Trophoblast cell (in vitro differentiated cells and primary cell): ENCODE results near the gene TRAPPC1.

Experiments used
- DNase-seq, 2 donors: peaks; one replicate each; pipeline ENCODE4 v3.0.0-alpha.2; 2016
- H2AFZ ChIP-seq: 2 replicates; pipeline ENCODE4 v1.6.1; 2013; ENCODE audit warnings: low read length, moderate library complexity, mild to moderate bottlenecking; ENCODE audit not compliant: insufficient read depth, poor library complexity
- H2AK5ac ChIP-seq: 2 replicates; pipeline ENCODE4 v1.6.1; 2013; ENCODE audit warnings: mild to moderate bottlenecking, low read length
- H2BK120ac ChIP-seq: 2 replicates; pipeline ENCODE4 v1.6.1; 2013; ENCODE audit warnings: low read length, mild to moderate bottlenecking, moderate library complexity; ENCODE audit not compliant: insufficient read depth, poor library complexity
- H2BK12ac ChIP-seq: 2 replicates; pipeline ENCODE4 v1.6.1; 2013; ENCODE audit warnings: mild to moderate bottlenecking, low read length, moderate library complexity
- H2BK5ac ChIP-seq: 2 replicates; pipeline ENCODE4 v1.6.1; 2013; ENCODE audit warnings: low read length, low read depth, moderate library complexity, mild to moderate bottlenecking; ENCODE audit not compliant: poor library complexity
- H3K14ac ChIP-seq: 2 replicates; pipeline ENCODE4 v1.6.1; 2013; ENCODE audit warnings: mild to moderate bottlenecking, low read length
- H3K18ac ChIP-seq: 2 replicates; pipeline ENCODE4 v1.6.1; 2013; ENCODE audit warnings: mild to moderate bottlenecking, low read length
- H3K23ac ChIP-seq: 2 replicates; pipeline ENCODE4 v1.6.1; 2013; ENCODE audit warnings: low read length
- H3K27ac ChIP-seq: 2 replicates; pipeline ENCODE4 v1.5.1; 2013; ENCODE audit warnings: low read depth, mild to moderate bottlenecking, inconsistent platforms, low read length, moderate library complexity
- H3K27me3 ChIP-seq: 2 replicates; pipeline ENCODE4 v1.6.1; 2013; ENCODE audit warnings: inconsistent platforms, mild to moderate bottlenecking, low read length, moderate library complexity; ENCODE audit not compliant: insufficient read depth
- H3K36me3 ChIP-seq, 2 experiments: 1 replicate in 1 of 2; 2 replicates in 1 of 2; pipeline ENCODE4 v1.6.1; 2013; ENCODE audit warnings: low read length in 2 of 2, mild to moderate bottlenecking in 2 of 2, moderate library complexity in 1 of 2; ENCODE audit not compliant: insufficient read depth in 2 of 2, control insufficient read depth in 1 of 2
- H3K4ac ChIP-seq: 2 replicates; pipeline ENCODE4 v1.6.1; 2013; ENCODE audit warnings: low read depth, mild to moderate bottlenecking, low read length, moderate library complexity
- H3K4me1 ChIP-seq, 2 experiments: 1 replicate in 1 of 2; 2 replicates in 1 of 2; pipeline ENCODE4 v1.6.1; 2013; ENCODE audit warnings: low read length in 2 of 2, mild to moderate bottlenecking in 2 of 2, moderate library complexity in 1 of 2; ENCODE audit not compliant: insufficient read depth in 2 of 2, control insufficient read depth in 1 of 2
- H3K4me2 ChIP-seq: 2 replicates; pipeline ENCODE4 v1.6.1; 2013; ENCODE audit warnings: inconsistent platforms, mild to moderate bottlenecking, low read length, moderate library complexity
- H3K4me3 ChIP-seq: 2 replicates; pipeline ENCODE4 v1.5.1; 2013; ENCODE audit warnings: mild to moderate bottlenecking, low read depth, low read length, inconsistent platforms
- H3K79me1 ChIP-seq: one replicate; pipeline ENCODE4 v1.6.1; 2013; ENCODE audit warnings: low read length
- H3K79me2 ChIP-seq: 2 replicates; pipeline ENCODE4 v1.6.1; 2013; ENCODE audit warnings: low read length, mild to moderate bottlenecking; ENCODE audit not compliant: control insufficient read depth, insufficient read depth, poor library complexity
- H3K9ac ChIP-seq: 2 replicates; pipeline ENCODE4 v1.6.1; 2013; ENCODE audit warnings: mild to moderate bottlenecking, low read length
- H3K9me3 ChIP-seq: 2 replicates; pipeline ENCODE4 v1.6.1; 2013; ENCODE audit warnings: low read depth, mild to moderate bottlenecking, control low read depth, inconsistent platforms, low read length; ENCODE audit not compliant: insufficient read depth
- H4K12ac ChIP-seq: 2 replicates; pipeline ENCODE4 v1.6.1; 2013; ENCODE audit warnings: low read depth, mild to moderate bottlenecking, low read length, moderate library complexity
- H4K8ac ChIP-seq: 2 replicates; pipeline ENCODE4 v1.6.1; 2013; ENCODE audit warnings: low read depth, mild to moderate bottlenecking, low read length, moderate library complexity
- H4K91ac ChIP-seq: one replicate; pipeline ENCODE4 v1.6.1; 2013; ENCODE audit warnings: low read depth, mild to moderate bottlenecking, low read length, moderate library complexity
- WGBS: extraction: QIAGEN DNeasy Blood & Tissue Kit; methylation state at CpG from one replicate; pipeline ENCODE4 v1.1.7; 2013; ENCODE audit warnings: missing lambda C conversion rate; ENCODE audit not compliant: insufficient read length, insufficient coverage; ENCODE audit errors: extremely low coverage; 5-methylcytosine and 5-hydroxymethylcytosine counted together

The TRAPPC1 gene

GRCh38 chr17:7972131-7972785 is 40.5 kb upstream of the TRAPPC1 start:
- no peaks in the 10 kb centered on the region for H3K79me1 ChIP-seq
- H2AFZ ChIP-seq = no peak overlapping the region
- H3K4ac ChIP-seq = no peak overlapping the region
- H4K12ac ChIP-seq = no peak overlapping the region
- no peak for DNase-seq
- H3K27ac ChIP-seq = no peak overlapping the region
- no peak overlapping the region for H4K91ac ChIP-seq
- no peak overlapping the region for H3K14ac ChIP-seq
- H2BK120ac ChIP-seq = no peak overlapping the region
- no peak overlapping the region for H3K23ac ChIP-seq
- no peaks in the 10 kb centered on the region for H3K27me3 ChIP-seq
- no peak overlapping the region for H4K8ac ChIP-seq
- H3K18ac ChIP-seq = no peak overlapping the region
- H2BK5ac ChIP-seq = no peak overlapping the region
- no peak overlapping the region for H3K4me3 ChIP-seq
- no CpG with 5 or more reads among the region's 8 CpGs for WGBS
- no peak overlapping the region for H2BK12ac ChIP-seq
- no peak overlapping the region for H3K9ac ChIP-seq
- H3K79me2 ChIP-seq = no peaks in the 10 kb centered on the region
- H3K4me2 ChIP-seq = no peak overlapping the region
- H3K36me3 ChIP-seq = no peaks in the 10 kb centered on the region
- no peaks in the 10 kb centered on the region for H3K4me1 ChIP-seq
- H3K9me3 ChIP-seq = peaks cover 3% of the 10 kb centered on the region
- H2AK5ac ChIP-seq = no peak overlapping the region

DNA sequence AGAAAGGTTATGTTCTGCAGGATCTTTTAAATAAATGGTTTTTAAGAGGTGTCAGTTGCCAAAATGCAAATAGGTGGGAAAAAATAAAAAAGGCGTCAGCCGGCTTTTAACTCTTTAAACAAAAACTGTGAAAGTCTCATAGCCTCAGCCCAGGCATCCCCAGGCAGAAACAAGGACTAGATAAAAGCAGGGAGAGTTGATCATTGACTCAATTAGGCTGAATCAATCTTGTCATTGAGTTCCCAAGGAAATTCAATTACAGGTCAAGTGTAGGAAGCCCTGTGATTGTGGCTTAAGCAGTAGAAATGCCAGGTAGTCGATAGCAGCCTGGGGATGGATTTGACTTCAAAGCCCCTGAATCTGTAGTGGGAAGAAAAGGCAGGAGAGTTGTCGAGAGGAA is 39.9 kb upstream of the TRAPPC1 start:
- Histone ChIP-seq H3K9me3 (peaks cover 3% of the 10 kb centered on the region), H4K91ac (no peak overlapping the region), H3K9ac (no peak overlapping the region), H3K23ac (no peak overlapping the region), H3K18ac (no peak overlapping the region), H3K36me3 (no peaks in the 10 kb centered on the region), H2AK5ac (no peak overlapping the region), H2BK5ac (no peak overlapping the region), H3K4me3 (no peak overlapping the region), H3K4me2 (no peak overlapping the region), H3K27ac (no peak overlapping the region), H4K8ac (no peak overlapping the region), H2BK12ac (no peak overlapping the region), H4K12ac (no peak overlapping the region), H3K79me1 (no peaks in the 10 kb centered on the region), H3K27me3 (no peaks in the 10 kb centered on the region), H3K14ac (no peak overlapping the region), H3K4ac (no peak overlapping the region), H3K79me2 (no peaks in the 10 kb centered on the region), H3K4me1 (no peaks in the 10 kb centered on the region), H2AFZ (no peak overlapping the region), H2BK120ac (no peak overlapping the region)
- DNase-seq = no peak
- no CpG with 5 or more reads among the region's 4 CpGs for WGBS

DNA sequence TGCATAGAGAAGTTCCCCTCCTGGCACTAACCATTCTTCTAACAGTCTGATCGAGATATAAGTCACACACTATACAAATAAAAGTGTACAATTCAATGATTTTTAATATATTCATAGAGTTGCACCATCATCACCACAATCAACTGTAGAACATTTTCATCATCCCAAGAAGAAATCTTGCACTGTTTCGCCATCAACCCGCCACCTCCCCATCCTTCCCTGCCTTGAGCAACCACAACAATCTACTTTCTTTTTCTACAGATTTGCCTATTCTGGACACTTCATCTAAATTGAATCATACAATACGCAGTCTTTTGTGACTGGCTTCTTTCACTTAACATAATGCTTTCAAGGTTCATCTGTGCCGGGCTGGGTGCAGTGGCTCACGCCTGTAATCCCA is 37.7 kb upstream of the TRAPPC1 start:
- no CpG with 5 or more reads among the region's 6 CpGs for WGBS

DNA sequence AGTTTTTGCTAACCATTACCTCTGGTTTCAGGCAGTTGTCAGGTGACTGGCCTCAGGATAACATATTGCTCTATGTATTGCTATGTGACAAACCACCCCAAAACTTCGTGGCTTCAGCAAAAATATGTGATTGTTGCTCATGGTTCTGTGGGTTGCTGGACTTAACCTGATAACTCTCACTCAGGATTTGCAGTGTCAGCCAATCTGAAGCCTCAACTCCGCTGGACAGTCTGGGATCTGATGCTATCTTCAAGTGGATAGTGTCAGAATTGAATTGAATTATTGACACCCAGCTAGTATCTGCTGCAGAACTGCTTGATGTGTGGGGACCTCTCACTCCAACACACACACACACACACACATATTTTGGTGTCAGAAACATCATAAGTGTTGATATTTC is 36.0 kb upstream of the TRAPPC1 start:
- no peak overlapping the region for H4K8ac ChIP-seq
- no peak for DNase-seq
- no peak overlapping the region for H2AK5ac ChIP-seq
- no peak overlapping the region for H3K18ac ChIP-seq
- no peak overlapping the region for H3K9ac ChIP-seq
- H4K12ac ChIP-seq = no peak overlapping the region
- no peaks in the 10 kb centered on the region for H3K79me1 ChIP-seq
- H3K36me3 ChIP-seq = no peaks in the 10 kb centered on the region
- H3K4ac ChIP-seq = no peak overlapping the region
- no peaks in the 10 kb centered on the region for H3K79me2 ChIP-seq
- H2BK12ac ChIP-seq = no peak overlapping the region
- H3K27me3 ChIP-seq = no peaks in the 10 kb centered on the region
- H2BK120ac ChIP-seq = no peak overlapping the region
- H3K23ac ChIP-seq = no peak overlapping the region
- no peak overlapping the region for H3K4me3 ChIP-seq
- H2AFZ ChIP-seq = no peak overlapping the region
- no peak overlapping the region for H3K14ac ChIP-seq
- no peaks in the 10 kb centered on the region for H3K9me3 ChIP-seq
- no peak overlapping the region for H2BK5ac ChIP-seq
- no peak overlapping the region for H3K27ac ChIP-seq
- no peak overlapping the region for H4K91ac ChIP-seq
- no peaks in the 10 kb centered on the region for H3K4me1 ChIP-seq
- no peak overlapping the region for H3K4me2 ChIP-seq
- no CpG with 5 or more reads among the region's 2 CpGs for WGBS

More for the DNA sequence above, 37.7 kb upstream of the TRAPPC1 start:
- Histone ChIP-seq H3K9me3 (no peaks in the 10 kb centered on the region), H3K14ac (no peak overlapping the region), H3K79me1 (no peaks in the 10 kb centered on the region), H3K4me1 (no peaks in the 10 kb centered on the region), H3K18ac (no peak overlapping the region), H3K9ac (no peak overlapping the region), H4K8ac (no peak overlapping the region), H3K4me3 (no peak overlapping the region), H3K36me3 (no peaks in the 10 kb centered on the region), H3K27me3 (no peaks in the 10 kb centered on the region), H3K79me2 (no peaks in the 10 kb centered on the region), H2AFZ (no peak overlapping the region), H3K27ac (no peak overlapping the region), H2BK12ac (no peak overlapping the region), H4K12ac (no peak overlapping the region), H3K23ac (no peak overlapping the region), H2BK5ac (no peak overlapping the region), H2AK5ac (no peak overlapping the region), H3K4ac (no peak overlapping the region), H4K91ac (no peak overlapping the region), H3K4me2 (no peak overlapping the region), H2BK120ac (no peak overlapping the region)
- DNase-seq = no peak
